Gastroesophageal sphincter (tissue), 3 donors: ENCODE measurements around the gene TAF3.

Experiments used
- EP300 ChIP-seq: sonication (generic); formaldehyde crosslinking; IDR thresholded peaks from one replicate; pipeline ENCODE4 v1.6.1; 2017; ENCODE audit warnings: antibody characterized with exemption, mild to moderate bottlenecking
- POLR2A ChIP-seq, 2 donors: fragments of 450-650 bp; IDR thresholded peaks; one replicate each; pipeline ENCODE4 v1.6.1; 2017; ENCODE audit warnings: antibody characterized with exemption in 2 of 2, mild to moderate bottlenecking in 2 of 2, moderate library complexity in 1 of 2
- POLR2AphosphoS5 ChIP-seq: sonication (generic); formaldehyde crosslinking; IDR thresholded peaks from one replicate; pipeline ENCODE4 v1.6.1; 2017; ENCODE audit warnings: antibody characterized with exemption
- TF ChIP-seq, protein P1 (sequence below), 4 experiments: fragments of 200-600 bp in 2 of 4; fragments of 450-650 bp in 2 of 4; sonication (generic) in 1 of 4; IDR thresholded peaks; one replicate each; pipeline ENCODE4 v1.5.1; 2017 to 2019; ENCODE audit warnings: antibody characterized with exemption in 4 of 4, mild to moderate bottlenecking in 2 of 4, moderate library complexity in 2 of 4

DNA sequence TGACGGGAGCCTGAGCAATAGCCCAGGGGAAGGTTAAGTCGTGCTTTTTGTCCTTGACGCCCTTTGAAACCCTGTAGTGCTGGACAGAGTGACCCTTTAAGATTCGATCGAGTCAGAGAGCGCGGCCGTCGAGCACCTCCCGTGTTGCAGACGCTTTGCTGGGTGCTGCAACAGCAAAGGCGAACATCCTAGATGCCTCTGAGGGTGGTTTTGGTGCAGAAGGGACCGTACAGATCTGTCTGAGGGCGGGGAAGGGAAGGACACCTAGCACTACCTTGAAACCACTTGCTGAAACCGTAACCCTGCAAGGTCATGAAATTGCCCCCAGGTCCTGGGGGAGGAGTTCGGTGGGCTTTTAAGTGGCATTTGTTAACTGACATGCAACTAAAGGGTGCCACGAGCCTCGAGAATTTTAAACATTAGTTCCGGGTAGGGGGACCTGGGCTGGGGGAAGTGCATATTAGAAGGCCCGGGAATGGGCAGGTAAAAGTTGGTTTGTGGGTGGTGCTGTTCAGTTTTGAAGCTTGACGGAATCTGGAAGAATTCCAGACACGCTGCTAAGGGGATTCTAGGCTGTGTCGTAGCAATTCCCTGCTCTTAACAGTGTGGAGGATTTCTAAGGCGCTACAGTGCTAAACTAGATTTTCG, 29.5 kb upstream of the TAF3 start:
- TF ChIP-seq, protein P1, sequence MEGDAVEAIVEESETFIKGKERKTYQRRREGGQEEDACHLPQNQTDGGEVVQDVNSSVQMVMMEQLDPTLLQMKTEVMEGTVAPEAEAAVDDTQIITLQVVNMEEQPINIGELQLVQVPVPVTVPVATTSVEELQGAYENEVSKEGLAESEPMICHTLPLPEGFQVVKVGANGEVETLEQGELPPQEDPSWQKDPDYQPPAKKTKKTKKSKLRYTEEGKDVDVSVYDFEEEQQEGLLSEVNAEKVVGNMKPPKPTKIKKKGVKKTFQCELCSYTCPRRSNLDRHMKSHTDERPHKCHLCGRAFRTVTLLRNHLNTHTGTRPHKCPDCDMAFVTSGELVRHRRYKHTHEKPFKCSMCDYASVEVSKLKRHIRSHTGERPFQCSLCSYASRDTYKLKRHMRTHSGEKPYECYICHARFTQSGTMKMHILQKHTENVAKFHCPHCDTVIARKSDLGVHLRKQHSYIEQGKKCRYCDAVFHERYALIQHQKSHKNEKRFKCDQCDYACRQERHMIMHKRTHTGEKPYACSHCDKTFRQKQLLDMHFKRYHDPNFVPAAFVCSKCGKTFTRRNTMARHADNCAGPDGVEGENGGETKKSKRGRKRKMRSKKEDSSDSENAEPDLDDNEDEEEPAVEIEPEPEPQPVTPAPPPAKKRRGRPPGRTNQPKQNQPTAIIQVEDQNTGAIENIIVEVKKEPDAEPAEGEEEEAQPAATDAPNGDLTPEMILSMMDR (IDR thresholded peaks at IDR 0.05) = no peak
- no peak for TF ChIP-seq POLR2AphosphoS5
- TF ChIP-seq POLR2A (IDR thresholded peaks at IDR 0.05) = no peak
- no peak for TF ChIP-seq EP300
